Forelimb muscle (tissue), 1 donor: ENCODE measurements around the gene TMEM151B. TPM values are rescaled to one million over a fixed set of nuclear protein-coding genes. Genes with fewer than 3 reads are reported as not detected.
"Not testable (repeated sequence)": the region's sequence is repeated elsewhere in the genome, so short reads cannot be mapped to it uniquely, and the experiment has no call there.

Experiments
- DNase-seq: peaks from one replicate; pipeline ENCODE4 v3.0.0-alpha.2; 2013; ENCODE audit warnings: low read depth
- polyA plus RNA-seq: library from polyadenylated mRNA; unstranded; fragments of 120-200 nt; gene quantifications from one replicate; pipeline ENCODE4 v1.2.1, GENCODE V29; 2013; ENCODE audit not compliant: insufficient read length

The TMEM151B gene
- polyA plus RNA-seq, 1 donor: 0.25 TPM

DNA sequence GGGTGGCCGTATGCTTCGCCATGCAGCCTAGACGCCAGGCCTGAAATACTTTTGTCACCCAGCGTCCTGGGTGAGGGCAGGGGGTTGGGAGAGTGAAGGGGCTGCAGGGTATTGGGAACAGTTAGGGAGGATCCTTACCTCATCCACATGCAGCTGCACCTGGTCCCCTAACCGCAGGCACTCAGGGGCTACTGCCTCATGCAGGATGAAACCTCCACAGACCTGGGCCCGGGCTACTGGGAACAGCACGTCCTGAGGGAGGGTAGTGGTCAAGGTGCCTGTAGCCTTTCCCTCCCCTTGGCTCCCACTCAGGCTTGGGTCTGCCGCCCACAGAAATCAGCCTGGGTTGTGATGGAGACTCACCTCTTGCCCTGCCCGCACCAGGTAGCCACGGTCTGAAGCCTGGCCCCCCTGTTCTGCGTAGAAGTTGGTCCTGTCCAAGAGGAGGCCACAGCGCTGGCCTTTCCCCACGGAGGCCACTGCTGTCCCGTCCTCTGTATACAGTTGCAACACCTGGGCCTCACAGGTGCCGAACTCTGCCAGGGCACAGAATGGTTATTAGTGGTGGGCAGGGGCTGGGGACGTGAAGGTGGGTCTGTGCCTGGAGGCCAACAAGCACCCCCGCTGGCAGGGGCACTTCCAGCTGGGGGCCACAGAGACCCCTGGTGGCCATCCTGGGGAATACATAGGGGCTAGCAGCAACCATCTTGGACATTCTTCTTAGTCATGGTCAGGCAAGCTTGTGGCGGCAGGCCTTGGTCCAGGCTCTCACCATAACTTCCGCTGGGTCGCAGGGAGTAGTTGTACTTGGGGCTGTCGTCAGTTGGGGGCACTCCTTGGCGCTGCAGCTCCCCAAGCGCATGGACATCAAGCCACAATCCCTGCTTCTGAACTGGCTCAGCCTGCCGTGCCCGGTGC, 34.3 kb downstream of the TMEM151B start:
- no peak for DNase-seq

DNA sequence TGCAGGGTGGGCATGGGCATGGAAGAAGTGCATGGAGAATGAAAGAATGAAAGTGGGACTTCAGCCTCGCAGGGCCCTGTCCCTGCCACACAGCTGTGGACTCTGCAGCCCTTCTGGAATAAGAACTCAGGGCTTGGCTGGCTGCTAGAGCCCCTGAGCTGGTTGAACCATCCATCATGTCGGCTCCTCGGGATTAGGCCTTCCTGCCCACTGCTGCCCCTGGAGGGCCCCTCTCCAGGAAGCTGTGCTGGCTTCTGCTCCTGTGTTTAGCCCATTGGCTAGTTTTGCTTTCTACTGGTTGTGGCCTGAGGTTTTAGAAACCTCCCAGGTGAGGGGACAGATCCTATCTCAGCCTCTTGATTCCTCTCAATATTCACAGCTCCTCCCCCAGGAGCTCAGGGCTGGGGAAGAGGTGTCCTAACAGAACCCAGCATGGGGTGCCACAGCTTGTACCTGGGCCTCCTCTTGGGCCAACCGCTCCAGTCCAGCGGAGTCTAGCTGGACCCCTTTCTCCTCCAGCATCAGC, 35.0 kb downstream of the TMEM151B start:
- no peak for DNase-seq

DNA sequence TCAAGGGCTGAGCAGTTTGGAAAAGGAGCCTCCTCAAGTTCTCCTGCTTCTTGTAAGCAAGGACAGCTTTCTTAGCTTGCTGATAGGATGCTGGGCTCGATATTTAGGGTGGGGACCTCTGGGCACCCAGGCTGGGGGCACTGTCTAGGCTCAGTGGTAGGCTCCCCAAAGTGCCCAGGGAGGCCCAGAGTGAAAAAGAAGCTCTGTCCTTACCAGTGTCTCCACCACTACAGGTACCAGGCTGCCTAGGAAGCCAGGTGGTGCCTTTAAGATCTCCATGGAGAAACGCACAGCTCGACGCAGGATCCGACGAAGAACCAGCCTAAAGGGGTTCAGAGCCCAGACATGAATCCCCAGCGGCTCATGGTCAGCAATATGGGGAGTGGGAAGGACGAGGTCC, 36.5 kb downstream of the TMEM151B start:
- no peak for DNase-seq

DNA sequence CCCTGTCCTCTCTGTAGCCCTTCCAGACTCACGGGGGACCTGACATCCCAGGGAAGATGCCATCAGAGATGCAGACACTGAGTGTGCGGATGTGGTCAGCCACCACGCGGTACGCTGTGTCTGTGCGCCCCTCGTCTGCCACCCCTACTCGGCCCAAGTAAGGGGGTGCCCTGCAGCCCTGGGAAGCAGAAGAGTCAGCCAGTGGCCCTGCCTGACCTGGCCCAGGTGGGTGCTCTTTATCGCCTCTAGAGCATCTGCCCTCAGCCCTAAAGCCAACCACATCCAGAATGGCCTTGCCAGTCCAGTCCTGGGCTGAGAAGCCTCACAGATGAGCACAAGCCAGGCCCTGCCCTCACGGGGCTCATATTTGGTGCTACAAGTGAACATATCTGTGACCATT, 37.0 kb downstream of the TMEM151B start:
- no peak for DNase-seq

GRCh38 chr6:44309092-44309491, 38.8 kb downstream of the TMEM151B start:
- DNase-seq: no peak

DNA sequence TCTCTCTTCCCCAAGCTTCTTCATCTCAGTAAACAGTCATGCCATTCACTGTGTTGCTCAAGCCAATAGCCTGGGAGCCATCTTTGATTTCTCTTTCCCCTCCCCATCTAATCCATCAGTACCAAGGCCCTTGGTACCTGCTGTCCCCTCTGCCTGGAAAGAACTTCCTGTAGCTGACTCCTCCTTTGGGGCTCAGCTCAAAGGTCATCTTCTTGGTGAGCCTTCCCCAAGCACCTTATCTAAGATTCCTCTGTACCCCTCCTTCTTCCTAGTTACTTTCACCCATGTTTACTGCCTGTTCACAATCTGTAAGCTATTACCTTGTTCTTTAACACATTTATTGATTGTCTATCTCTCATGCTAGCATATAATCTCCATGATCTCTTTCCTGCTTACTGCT, 39.4 kb downstream of the TMEM151B start:
- no peak for DNase-seq

DNA sequence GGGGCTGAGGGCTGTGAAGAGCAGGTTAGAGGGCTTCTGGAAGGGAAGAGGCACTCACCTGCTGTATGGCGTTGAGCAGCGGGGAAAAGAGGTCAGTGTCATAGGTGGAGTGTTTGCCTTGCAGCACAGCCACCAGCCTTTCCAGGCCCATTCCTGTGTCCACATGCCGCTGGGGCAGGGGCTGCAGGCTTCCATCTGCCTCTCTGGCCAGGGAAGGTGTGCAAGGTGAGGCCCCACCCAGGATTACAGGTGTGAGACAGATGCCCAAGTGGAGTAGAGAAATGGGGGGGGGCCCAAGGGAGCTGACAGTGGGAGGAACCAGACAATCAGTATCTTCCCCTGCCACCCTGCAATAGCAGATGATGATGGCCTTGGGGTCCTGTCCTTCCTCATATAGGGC, 40.0 kb downstream of the TMEM151B start:
- no peak for DNase-seq

DNA sequence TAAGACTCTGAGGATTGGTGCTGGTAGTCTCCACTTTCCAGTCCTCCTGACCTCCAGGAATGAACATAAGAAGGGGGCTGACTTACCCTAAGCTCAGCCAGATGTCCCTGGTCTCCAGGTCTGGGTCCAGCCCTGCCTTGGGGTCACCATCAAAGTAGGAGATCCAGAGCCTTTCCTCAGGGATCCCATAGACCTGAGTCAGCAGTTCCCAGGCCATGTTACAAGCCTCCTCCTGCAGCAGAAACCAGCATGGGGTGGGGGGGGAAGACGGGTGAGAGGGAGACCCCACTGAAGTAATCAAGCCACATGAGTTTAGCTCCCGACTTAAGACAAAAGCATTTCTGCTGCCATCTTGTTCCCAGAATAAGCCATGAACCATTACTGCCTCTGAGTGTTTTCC, 41.1 kb downstream of the TMEM151B start:
- DNase-seq: no peak

- no peak for DNase-seq
These were observed 41.5 kb downstream of the TMEM151B start for GRCh38 chr6:44311767-44312166.

GRCh38 chr6:44312901-44313788, 42.9 kb downstream of the TMEM151B start, which contains the start of gene AARS2:
AARS2 (minus strand) TSS chr6:44313347; CDS start chr6:44313323, 24 bp downstream.
- no peak for DNase-seq

- not testable (repeated sequence) for DNase-seq
These were observed 44.4 kb downstream of the TMEM151B start for GRCh38 chr6:44314657-44315056.

DNA sequence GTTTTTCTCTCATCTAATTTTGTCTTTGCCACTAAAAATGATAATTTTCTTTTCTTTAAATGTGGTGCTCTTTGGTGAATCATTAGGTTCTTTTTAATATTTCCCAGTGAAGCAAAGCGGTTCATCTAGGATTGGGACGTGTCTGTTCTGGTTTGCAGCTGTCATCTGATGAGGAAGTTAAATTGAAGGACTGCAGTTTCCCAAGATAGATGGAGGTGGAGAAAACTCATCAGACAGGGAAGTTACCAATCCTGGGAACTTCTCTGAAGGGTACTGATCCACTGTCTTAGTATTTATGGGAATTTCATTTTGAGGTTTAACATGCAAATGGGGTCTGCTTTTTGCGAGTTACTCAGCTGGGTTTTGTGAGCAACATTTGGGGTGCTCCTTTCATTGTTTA, 45.3 kb downstream of the TMEM151B start:
- no peak for DNase-seq

DNA sequence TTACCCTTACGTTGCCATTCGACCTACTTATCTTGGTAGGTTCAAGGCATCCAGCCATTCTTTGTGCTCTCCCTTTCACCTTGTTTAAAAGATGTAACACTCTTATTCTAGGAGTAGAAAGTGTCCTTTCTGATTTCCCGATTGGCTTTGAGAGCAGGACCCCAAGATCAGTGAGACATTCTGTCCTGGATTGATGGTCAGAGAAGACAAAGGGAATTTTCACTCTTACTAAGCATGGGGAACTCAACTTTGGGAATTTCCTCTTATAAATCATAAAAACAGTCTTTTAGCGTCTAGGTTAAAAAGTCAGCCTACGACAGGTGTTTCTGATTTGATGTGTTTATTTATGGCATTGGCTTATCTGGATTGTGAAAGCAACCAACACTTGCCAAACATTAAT, 45.7 kb downstream of the TMEM151B start:
- no peak for DNase-seq

DNA sequence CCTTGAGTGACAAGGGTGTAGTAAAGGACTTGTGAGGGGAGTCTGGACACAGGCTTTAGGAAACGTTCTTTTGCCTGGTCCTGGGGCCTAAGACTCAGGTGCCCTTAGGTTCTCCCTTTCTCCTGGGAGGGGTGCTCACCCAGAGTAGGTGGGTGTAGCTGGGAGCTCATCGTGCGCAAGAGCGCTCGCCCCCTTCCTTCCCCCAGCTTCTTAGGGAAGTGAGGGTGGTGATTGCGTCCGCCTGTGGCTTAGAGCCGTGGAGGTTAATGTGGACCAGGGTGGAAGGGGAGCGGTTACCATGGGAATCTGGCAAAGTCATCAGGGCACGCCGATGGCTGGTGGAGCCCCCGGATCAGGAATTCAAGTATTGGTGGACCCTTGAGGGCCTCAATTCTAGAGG, 46.2 kb downstream of the TMEM151B start:
- no peak for DNase-seq

DNA sequence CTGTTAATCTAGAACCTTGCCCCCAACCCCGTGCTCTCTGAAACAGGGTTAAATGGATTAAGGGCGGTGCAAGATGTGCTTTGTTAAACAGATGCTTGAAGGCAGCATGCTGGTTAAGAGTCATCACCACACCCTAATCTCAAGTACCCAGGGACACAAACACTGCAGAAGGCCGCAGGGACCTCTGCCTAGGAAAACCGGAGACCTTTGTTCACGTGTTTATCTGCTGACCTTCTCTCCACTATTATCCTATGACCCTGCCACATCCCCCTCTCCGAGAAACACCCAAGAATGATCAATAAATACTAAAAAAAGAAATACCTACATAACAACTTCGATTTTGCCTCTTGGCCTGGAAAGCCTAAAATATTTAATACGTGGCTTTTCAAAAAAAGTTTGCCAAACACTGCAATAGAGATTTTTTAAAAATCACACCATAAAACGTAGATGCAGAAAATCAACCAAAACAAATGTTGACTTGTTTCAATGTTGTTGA, 46.9 kb downstream of the TMEM151B start:
- not testable (repeated sequence) for DNase-seq

- no peak for DNase-seq
These were observed 51.0 kb downstream of the TMEM151B start for GRCh38 chr6:44321210-44321609.

GRCh38 chr6:44327096-44327495, 56.8 kb downstream of the TMEM151B start:
- DNase-seq: no peak

GRCh38 chr6:44327760-44328159, 57.5 kb downstream of the TMEM151B start:
- no peak for DNase-seq

DNA sequence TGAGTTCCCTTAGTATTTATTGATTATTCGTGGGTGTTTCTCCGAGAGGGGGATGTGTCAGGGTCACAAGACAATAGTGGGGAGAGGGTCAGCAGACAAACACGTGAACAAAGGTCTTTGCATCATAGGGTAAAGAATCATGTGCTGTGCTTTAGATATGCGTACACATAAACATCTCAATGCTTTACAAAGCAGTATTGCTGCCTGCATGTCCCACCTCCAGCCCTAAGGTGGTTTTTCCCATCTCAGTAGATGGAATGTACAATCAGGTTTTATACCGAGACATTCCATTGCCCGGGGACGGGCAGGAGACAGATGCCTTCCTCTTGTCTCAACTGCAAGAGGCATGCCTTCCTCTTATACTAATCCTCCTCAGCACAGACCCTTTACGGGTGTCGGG, 58.0 kb downstream of the TMEM151B start:
- DNase-seq: not testable (repeated sequence)

GRCh38 chr6:44329858-44330257, 59.6 kb downstream of the TMEM151B start:
- DNase-seq: no peak

- no peak for DNase-seq
These were observed 62.3 kb downstream of the TMEM151B start for GRCh38 chr6:44332585-44332984.

- no peak for DNase-seq
These were observed 63.1 kb downstream of the TMEM151B start for GRCh38 chr6:44333273-44333919.
